ENCODE measurements around the gene FIG4. TPM values are rescaled to one million over a fixed set of nuclear protein-coding genes. Genes with fewer than 3 reads are reported as not detected.

FIG4 gene
- total and polyA plus RNA-seq, 2 of the 13 experiments (the other 11 are each of a cell fraction or from before 2014, with no cell fraction given) = 5.5 to 7.9 TPM

- no peaks in the 10 kb centered on the region for H3K4me1 ChIP-seq (ENCODE audit: insufficient read depth, low read length)
- H4K20me1 ChIP-seq (ENCODE audit: insufficient read depth, low read length) = no peaks in the 10 kb centered on the region
- no peak for ATAC-seq
- no peak overlapping the region for H3K27ac ChIP-seq (ENCODE audit: extremely low read length, insufficient read depth, low read length)
- no peak overlapping the region for H2AFZ ChIP-seq (ENCODE audit: low read length)
- WGBS (ENCODE audit: low lambda C conversion rate) = 96% methylated on average over 7 of the region's 8 CpGs
- no peak for DNase-seq (ENCODE audit: low spot score)
- H3K4me2 ChIP-seq (ENCODE audit: low read depth, low read length) = no peak overlapping the region
- intact Hi-C loops (cut with micrococcal nuclease; ENCODE audit: unreplicated experiment) (no loop called here), in situ Hi-C loops (cut with HindIII; ENCODE audit: extremely low pct_ligation_motif_present, low pct_unique_long_range_greater_than_20kb) (loop anchor here (5.0 kb wide), 1 partner anchor 319 kb away; no protein-coding TSS in a partner anchor)
- BruUV-seq (replicated peaks) = no TSS peak
- H3K9ac ChIP-seq (ENCODE audit: insufficient read depth, low read depth, low read length) = no peak overlapping the region
- H3K9me3 ChIP-seq (ENCODE audit: low read length) = no peaks in the 10 kb centered on the region
- ChIA-PET POLR2A (no interaction called here), CTCF (ENCODE audit: low intra/inter-chr PET ratio, low total read pairs) (no interaction called here)
- no peaks in the 10 kb centered on the region for H3K36me3 ChIP-seq (replicated peaks in 1 of 2; ENCODE audit: control insufficient read depth in 1 of 2, insufficient read depth in 2 of 2, low read length in 2 of 2)
- H3K79me2 ChIP-seq (ENCODE audit: insufficient read depth, low read length) = no peaks in the 10 kb centered on the region
- H3K27me3 ChIP-seq (ENCODE audit: control insufficient read depth in 1 of 2, insufficient read depth in 2 of 2, low read length in 2 of 2) = no peaks in the 10 kb centered on the region
- FAIRE-seq = no peak
- H3K4me3 ChIP-seq (replicated peaks in 1 of 3; ENCODE audit: insufficient read depth in 1 of 3, low read depth in 2 of 3, low read length in 3 of 3) = no peak overlapping the region
- TF ChIP-seq HIVEP1 (CRISPR knock-in tag; IDR thresholded peaks at IDR 0.05) = no peak
- TF ChIP-seq, protein P1, sequence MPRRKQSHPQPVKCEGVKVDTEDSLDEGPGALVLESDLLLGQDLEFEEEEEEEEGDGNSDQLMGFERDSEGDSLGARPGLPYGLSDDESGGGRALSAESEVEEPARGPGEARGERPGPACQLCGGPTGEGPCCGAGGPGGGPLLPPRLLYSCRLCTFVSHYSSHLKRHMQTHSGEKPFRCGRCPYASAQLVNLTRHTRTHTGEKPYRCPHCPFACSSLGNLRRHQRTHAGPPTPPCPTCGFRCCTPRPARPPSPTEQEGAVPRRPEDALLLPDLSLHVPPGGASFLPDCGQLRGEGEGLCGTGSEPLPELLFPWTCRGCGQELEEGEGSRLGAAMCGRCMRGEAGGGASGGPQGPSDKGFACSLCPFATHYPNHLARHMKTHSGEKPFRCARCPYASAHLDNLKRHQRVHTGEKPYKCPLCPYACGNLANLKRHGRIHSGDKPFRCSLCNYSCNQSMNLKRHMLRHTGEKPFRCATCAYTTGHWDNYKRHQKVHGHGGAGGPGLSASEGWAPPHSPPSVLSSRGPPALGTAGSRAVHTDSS (CRISPR knock-in tag; conservative IDR thresholded peaks at IDR 0.05) = no peak
- no peak for TF ChIP-seq ZNF34 (CRISPR knock-in tag; IDR thresholded peaks at IDR 0.05; ENCODE audit: borderline replicate concordance)
- TF ChIP-seq TAF1 (CRISPR knock-in tag; IDR thresholded peaks at IDR 0.05) = no peak
- TF ChIP-seq ZNF318 (CRISPR knock-in tag; IDR thresholded peaks at IDR 0.05) = no peak
- no peak for TF ChIP-seq SKI (IDR thresholded peaks at IDR 0.05; ENCODE audit: partially characterized antibody)
- TF ChIP-seq MAF1 (CRISPR knock-in tag; IDR thresholded peaks at IDR 0.05; ENCODE audit: borderline replicate concordance) = no peak
- no peak for TF ChIP-seq ZNF569 (CRISPR knock-in tag; IDR thresholded peaks at IDR 0.05; ENCODE audit: borderline replicate concordance)
- no peak for TF ChIP-seq HOXA7 (CRISPR knock-in tag; IDR thresholded peaks at IDR 0.05)
- TF ChIP-seq NAIF1 (CRISPR knock-in tag; IDR thresholded peaks at IDR 0.05; ENCODE audit: borderline replicate concordance) = no peak
- no peak for TF ChIP-seq EED (CRISPR knock-in tag; IDR thresholded peaks at IDR 0.05)
- no peak for TF ChIP-seq MZF1 (CRISPR knock-in tag; IDR thresholded peaks at IDR 0.05; ENCODE audit: borderline replicate concordance)
- no peak for TF ChIP-seq FOSL1 (CRISPR knock-in tag; IDR thresholded peaks at IDR 0.05; ENCODE audit: borderline replicate concordance)
- TF ChIP-seq ZNF264 (CRISPR knock-in tag; IDR thresholded peaks at IDR 0.05) = no peak
- no peak for TF ChIP-seq TERF1 (CRISPR knock-in tag; IDR thresholded peaks at IDR 0.05)
Observed at GRCh38 chr6:109713097-109713496, 22.0 kb downstream of the FIG4 start.

Measured in HepG2 (cell line).